ENCODE measurements around the gene APOBEC4. TPM values are rescaled to one million over a fixed set of nuclear protein-coding genes. Genes with fewer than 3 reads are reported as not detected.

Gene APOBEC4
- total RNA-seq, 1 experiment from 2014 or later, result not detected

GRCh38 chr1:183600634-183601033 lies 52.5 kb downstream of the APOBEC4 start:
- peaks cover 9% of the 10 kb centered on the region; the same call in 1 of the 2 replicates for H3K4me1 ChIP-seq (replicated peaks; ENCODE audit: insufficient read depth)
- no TSS peak for BruUV-seq (replicated peaks)
- POLR2A ChIA-PET (ENCODE audit: unreplicated experiment), result no interaction called here

GRCh38 chr1:183600136-183600535 lies 53.0 kb downstream of the APOBEC4 start:
- H3K9me3 ChIP-seq (ENCODE audit: insufficient read depth, low read depth), result no peaks in the 10 kb centered on the region
- no peak overlapping the region for H2AFZ ChIP-seq
- no peaks in the 10 kb centered on the region for H3K27me3 ChIP-seq (ENCODE audit: insufficient read depth, low read depth)
- H3K4me1 ChIP-seq (replicated peaks; ENCODE audit: insufficient read depth), result peaks cover 9% of the 10 kb centered on the region; the same call in 1 of the 2 replicates
- POLR2A ChIA-PET (ENCODE audit: unreplicated experiment), result no interaction called here
- H4K20me1 ChIP-seq (ENCODE audit: insufficient read depth), result no peaks in the 10 kb centered on the region
- peak in 1 of 2 experiments; percentile 58 for DNase-seq
- CTCF ChIA-PET, result interaction anchor here (0.8 kb wide), 1 partner anchor 9 kb away, joined by 4 read pairs; no protein-coding TSS in a partner anchor
- H3K4me3 ChIP-seq, result no peak overlapping the region
- intact Hi-C loops (cut with micrococcal nuclease; ENCODE audit: unreplicated experiment), result no loop called here
- 0 out of 2 replicates have a peak overlapping the region, but pooled peaks have one; percentile 4 for H3K4me2 ChIP-seq
- no peaks in the 10 kb centered on the region for H3K36me3 ChIP-seq (ENCODE audit: low read depth)
- H3K79me2 ChIP-seq (ENCODE audit: low read depth), result no peaks in the 10 kb centered on the region
- TF ChIP-seq EZH2 (IDR thresholded peaks at IDR 0.05; ENCODE audit: low read depth) (no peak), CTCF (conservative IDR thresholded peaks at IDR 0.05) (no peak)
- H3F3A ChIP-seq (ENCODE audit: insufficient read depth, low read depth), result no peaks in the 10 kb centered on the region; the same call in 1 of the 2 replicates
- no TSS peak for BruUV-seq (replicated peaks)
- H3K9me2 ChIP-seq (ENCODE audit: insufficient read depth), result no peaks in the 10 kb centered on the region
- peak overlapping the region; percentile 39 for H3K27ac ChIP-seq

More at GRCh38 chr1:183600634-183601033, 52.5 kb downstream of the APOBEC4 start:
- CTCF ChIA-PET, result no interaction called here
- no peak for TF ChIP-seq EZH2 (IDR thresholded peaks at IDR 0.05; ENCODE audit: low read depth)
- no peak for TF ChIP-seq CTCF (conservative IDR thresholded peaks at IDR 0.05)
- H3K27ac ChIP-seq, result peak overlapping the region; percentile 39
- no peaks in the 10 kb centered on the region; the same call in 1 of the 2 replicates for H3F3A ChIP-seq (ENCODE audit: insufficient read depth, low read depth)
- H3K4me2 ChIP-seq, result no peak overlapping the region
- no peaks in the 10 kb centered on the region for H4K20me1 ChIP-seq (ENCODE audit: insufficient read depth)
- peak in 1 of 2 experiments; percentile 29 for DNase-seq
- no peaks in the 10 kb centered on the region for H3K9me2 ChIP-seq (ENCODE audit: insufficient read depth)
- H3K79me2 ChIP-seq (ENCODE audit: low read depth), result no peaks in the 10 kb centered on the region
- no peaks in the 10 kb centered on the region for H3K36me3 ChIP-seq (ENCODE audit: low read depth)
- no peak overlapping the region for H3K4me3 ChIP-seq
- H3K27me3 ChIP-seq (ENCODE audit: insufficient read depth, low read depth), result no peaks in the 10 kb centered on the region
- H3K9me3 ChIP-seq (ENCODE audit: insufficient read depth, low read depth), result no peaks in the 10 kb centered on the region
- no peak overlapping the region for H2AFZ ChIP-seq
- intact Hi-C loops (cut with micrococcal nuclease; ENCODE audit: unreplicated experiment), result no loop called here

GRCh38 chr1:183598386-183598785 lies 54.7 kb downstream of the APOBEC4 start:
- POLR2A ChIA-PET (ENCODE audit: unreplicated experiment), result no interaction called here
- H3K4me2 ChIP-seq, result no peak overlapping the region
- TF ChIP-seq EZH2 (IDR thresholded peaks at IDR 0.05; ENCODE audit: low read depth) (no peak), CTCF (conservative IDR thresholded peaks at IDR 0.05) (no peak)
- DNase-seq, result peak in 1 of 2 experiments; percentile 3
- H3K36me3 ChIP-seq (ENCODE audit: low read depth), result no peaks in the 10 kb centered on the region
- H3K4me1 ChIP-seq (replicated peaks; ENCODE audit: insufficient read depth), result peaks cover 9% of the 10 kb centered on the region; the same call in 1 of the 2 replicates
- no peak overlapping the region for H3K4me3 ChIP-seq
- no peaks in the 10 kb centered on the region for H3K9me2 ChIP-seq (ENCODE audit: insufficient read depth)
- intact Hi-C loops (cut with micrococcal nuclease; ENCODE audit: unreplicated experiment), result no loop called here
- no TSS peak for BruUV-seq (replicated peaks)
- peak overlapping the region; percentile 58; the same call in 1 of the 2 replicates for H2AFZ ChIP-seq
- no peaks in the 10 kb centered on the region for H3K27me3 ChIP-seq (ENCODE audit: insufficient read depth, low read depth)
- CTCF ChIA-PET, result no interaction called here
- no peaks in the 10 kb centered on the region for H3K79me2 ChIP-seq (ENCODE audit: low read depth)
- no peaks in the 10 kb centered on the region; the same call in 1 of the 2 replicates for H3F3A ChIP-seq (ENCODE audit: insufficient read depth, low read depth)
- H3K9me3 ChIP-seq (ENCODE audit: insufficient read depth, low read depth), result no peaks in the 10 kb centered on the region
- H4K20me1 ChIP-seq (ENCODE audit: insufficient read depth), result no peaks in the 10 kb centered on the region
- H3K27ac ChIP-seq, result no peak overlapping the region

All from PC-9 (cell line).